Measurements from ENCODE around the gene PTPRCAP.

Gene PTPRCAP

DNA sequence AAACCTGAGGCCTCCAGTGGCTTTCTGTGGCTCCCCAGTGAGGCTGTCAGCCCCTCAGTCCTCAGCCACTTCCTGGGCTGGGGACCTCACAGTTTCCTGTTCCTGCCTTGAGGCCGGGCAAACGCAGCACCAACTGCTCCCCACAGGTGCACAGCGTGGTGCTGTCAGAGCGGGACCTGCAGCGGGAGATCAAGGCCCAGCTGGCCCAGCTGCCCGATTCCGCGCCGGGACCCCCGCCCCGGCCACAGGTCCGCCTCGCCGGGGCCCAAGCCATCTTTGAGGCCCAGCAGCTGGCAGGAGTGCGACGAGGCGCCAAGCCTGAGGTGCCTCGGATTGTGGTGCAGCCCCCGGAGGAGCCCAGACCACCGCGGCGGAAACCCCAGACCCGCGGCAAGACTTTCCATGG is 28.2 kb downstream of the PTPRCAP start:
- TF ChIP-seq, protein P1, sequence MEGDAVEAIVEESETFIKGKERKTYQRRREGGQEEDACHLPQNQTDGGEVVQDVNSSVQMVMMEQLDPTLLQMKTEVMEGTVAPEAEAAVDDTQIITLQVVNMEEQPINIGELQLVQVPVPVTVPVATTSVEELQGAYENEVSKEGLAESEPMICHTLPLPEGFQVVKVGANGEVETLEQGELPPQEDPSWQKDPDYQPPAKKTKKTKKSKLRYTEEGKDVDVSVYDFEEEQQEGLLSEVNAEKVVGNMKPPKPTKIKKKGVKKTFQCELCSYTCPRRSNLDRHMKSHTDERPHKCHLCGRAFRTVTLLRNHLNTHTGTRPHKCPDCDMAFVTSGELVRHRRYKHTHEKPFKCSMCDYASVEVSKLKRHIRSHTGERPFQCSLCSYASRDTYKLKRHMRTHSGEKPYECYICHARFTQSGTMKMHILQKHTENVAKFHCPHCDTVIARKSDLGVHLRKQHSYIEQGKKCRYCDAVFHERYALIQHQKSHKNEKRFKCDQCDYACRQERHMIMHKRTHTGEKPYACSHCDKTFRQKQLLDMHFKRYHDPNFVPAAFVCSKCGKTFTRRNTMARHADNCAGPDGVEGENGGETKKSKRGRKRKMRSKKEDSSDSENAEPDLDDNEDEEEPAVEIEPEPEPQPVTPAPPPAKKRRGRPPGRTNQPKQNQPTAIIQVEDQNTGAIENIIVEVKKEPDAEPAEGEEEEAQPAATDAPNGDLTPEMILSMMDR (IDR thresholded peaks at IDR 0.05; ENCODE audit: low read depth, low read length) = no peak
- H3K4me3 ChIP-seq (ENCODE audit: low read depth, low read length) = no peak overlapping the region

DNA sequence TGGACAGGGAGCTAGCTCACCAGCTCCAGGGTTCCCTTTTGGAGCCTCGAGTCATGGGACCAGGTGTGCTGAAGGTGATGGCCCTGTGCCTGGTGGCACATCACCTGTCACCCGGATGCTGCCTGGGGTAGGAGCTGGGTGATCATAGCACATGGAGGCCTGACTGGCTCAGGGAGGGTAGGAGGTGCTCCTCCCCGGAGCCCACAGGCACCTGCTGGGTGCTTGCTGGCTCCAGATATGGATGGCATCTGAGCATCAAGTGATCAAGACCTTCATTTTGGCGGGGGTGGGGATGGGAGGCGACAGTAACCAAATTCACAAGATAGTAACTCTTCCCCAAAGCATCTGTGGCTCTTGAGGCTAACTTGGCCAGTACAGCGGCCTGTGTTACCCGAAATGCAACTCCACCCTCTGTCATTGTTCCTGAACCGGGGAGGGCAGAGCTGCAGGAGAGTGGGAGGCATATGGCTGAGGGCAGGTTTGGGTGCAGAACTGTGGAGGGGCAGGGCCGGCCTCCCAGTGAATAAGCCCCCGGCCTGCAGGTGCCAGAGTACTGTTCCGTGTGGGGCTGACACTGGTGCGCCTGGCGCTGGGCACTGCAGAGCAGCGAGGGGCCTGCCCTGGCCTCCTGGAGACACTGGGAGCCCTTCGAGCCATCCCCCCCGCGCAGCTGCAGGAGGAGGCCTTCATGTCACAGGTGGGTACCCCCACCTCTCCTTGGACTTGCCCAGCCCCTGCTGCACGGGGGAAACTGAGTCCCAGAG is 28.9 kb downstream of the PTPRCAP start:
- no peak overlapping the region for H3K4me3 ChIP-seq (ENCODE audit: low read depth, low read length)
- TF ChIP-seq, protein P1 (IDR thresholded peaks at IDR 0.05; ENCODE audit: low read depth, low read length) = no peak

DNA sequence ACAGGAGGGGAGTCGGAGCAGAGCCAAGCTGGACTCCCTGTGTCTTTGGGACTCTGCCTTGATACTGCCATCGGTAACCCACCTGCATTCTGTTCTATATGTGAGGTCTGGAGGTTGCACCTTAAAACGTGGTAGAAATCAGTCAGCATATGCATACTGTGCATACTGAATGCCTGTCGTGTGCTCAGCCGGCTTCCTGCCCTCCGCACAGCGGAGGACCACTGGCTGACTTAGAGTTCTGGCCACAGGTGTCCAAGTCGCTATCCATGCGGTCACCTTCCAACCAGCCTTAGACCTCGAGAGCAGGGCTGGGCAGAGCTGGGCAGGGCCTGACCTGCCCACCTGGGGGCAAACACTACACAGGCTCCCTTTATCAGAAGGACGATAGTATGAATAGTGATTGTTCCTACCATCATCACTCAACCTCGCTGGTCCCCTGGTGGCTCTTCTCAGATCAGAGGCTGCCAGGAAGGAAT is 29.8 kb downstream of the PTPRCAP start:
- H3K4me3 ChIP-seq (ENCODE audit: low read depth, low read length) = no peak overlapping the region
- TF ChIP-seq, protein P1 (IDR thresholded peaks at IDR 0.05; ENCODE audit: low read depth, low read length) = no peak

DNA sequence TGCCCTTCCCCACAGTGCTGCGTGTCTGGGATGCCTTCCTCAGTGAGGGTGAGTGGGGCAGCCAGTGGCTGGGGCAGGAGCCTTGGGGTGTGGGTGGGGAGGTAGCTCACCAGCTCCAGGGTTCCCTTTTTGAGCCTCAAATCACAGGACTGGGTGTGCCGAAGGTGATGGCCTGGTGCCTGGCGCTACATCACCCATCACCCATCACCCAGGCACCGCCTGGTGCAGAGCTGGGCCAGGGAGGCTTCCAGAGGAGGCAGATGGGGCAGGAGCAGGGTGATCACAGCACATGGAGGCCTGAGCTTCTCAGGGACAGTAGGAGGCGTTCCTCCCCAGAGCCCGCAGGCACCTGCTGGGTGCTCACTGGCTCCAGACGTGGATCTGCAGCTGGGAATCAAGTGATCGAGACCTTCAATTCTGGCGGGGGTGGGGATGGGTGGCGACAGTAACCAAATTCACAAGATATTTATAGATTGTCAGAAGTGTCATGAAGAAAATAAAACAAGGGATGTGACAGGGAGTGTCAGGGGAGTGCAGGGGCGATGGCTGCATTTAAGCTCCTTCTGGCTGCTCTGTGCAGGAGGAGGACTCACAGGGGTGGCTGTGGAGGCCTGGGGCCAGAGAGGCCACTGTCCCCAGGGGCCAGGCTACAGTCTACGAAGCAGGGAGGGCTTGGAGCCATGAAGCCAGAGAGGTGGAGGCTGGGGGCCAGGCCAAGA is 30.4 kb downstream of the PTPRCAP start:
- TF ChIP-seq, protein P1 (IDR thresholded peaks at IDR 0.05; ENCODE audit: low read depth, low read length) = no peak
- no peak overlapping the region for H3K4me3 ChIP-seq (ENCODE audit: low read depth, low read length)

DNA sequence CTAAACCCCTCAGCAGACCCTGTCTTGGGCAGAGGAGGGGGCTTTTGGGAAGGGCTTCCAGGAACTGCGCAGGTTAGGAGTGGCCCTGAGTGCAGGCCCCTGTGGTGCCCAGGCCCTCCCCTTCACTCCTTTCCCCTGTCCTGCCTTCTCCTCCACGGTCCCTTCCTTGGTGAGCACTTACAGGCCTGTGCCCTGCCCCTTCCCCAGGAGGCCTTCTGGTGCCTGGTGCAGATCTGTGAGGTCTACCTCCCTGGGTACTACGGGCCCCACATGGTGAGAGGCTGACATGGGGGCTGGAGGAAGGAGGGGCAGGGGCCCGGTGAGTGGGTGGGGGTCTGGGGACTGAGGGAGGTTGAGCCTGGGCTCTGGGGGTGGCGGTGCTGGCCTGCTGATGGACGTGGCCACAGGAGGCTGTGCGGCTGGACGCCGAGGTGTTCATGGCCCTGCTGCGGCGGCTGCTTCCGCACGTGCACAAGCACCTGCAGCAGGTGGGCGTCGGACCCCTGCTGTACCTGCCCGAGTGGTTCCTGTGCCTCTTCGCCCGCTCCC is 31.0 kb downstream of the PTPRCAP start:
- no peak overlapping the region for H3K4me3 ChIP-seq (ENCODE audit: low read depth, low read length)
- TF ChIP-seq, protein P1 (IDR thresholded peaks at IDR 0.05; ENCODE audit: low read depth, low read length) = no peak

DNA sequence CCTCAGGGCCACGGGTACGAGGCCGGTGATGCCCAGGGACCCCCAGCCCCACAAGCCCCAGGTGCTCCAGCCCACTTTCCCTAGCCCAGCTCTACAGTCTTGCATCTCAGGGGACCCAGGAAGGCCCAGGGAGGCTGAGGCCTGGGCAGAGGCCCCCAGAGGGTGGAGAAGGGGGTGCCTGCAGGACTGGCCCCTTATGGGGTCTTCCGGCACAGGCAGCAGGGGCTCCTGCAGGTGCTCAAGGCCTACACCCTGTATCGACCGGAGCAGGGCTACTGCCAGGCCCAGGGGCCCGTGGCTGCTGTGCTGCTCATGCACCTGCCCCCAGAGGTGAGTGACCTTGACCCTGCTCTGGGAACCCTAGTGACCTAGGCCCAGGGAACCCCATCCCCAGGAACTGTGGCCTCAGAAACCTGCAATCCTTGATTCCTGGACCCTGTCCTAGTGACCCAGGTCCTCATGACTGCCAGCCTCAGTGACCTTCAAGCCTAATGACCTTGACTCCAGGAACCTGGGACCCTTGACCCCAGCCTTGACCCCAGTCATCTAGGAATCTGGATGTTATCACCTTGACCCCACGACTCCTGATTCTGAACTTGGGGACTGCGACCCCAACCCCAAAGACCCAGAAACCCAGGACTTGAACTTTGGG is 31.7 kb downstream of the PTPRCAP start:
- H3K4me3 ChIP-seq (ENCODE audit: low read depth, low read length) = no peak overlapping the region
- TF ChIP-seq, protein P1 (IDR thresholded peaks at IDR 0.05; ENCODE audit: low read depth, low read length) = no peak
